Osteoblast (primary cell): ENCODE measurements around the gene ZNF69. TPM values are rescaled to one million over a fixed set of nuclear protein-coding genes. Genes with fewer than 3 reads are reported as not detected.
"Not testable (repeated sequence)": the region's sequence is repeated elsewhere in the genome, so short reads cannot be mapped to it uniquely, and the experiment has no call there.

Source experiments
- DNase-seq: peaks from one replicate; pipeline ENCODE4 v3.0.0; 2011; ENCODE audit warnings: low spot score, mixed read lengths; ENCODE audit not compliant: insufficient read length; ENCODE audit errors: missing footprints
- H2AFZ ChIP-seq: 2 replicates; pipeline ENCODE4 v1.6.0; 2011; ENCODE audit warnings: mild to moderate bottlenecking, low read length
- H3K27ac ChIP-seq: 2 replicates; pipeline ENCODE4 v1.5.1; 2011; ENCODE audit warnings: mild to moderate bottlenecking, low read depth, low read length, moderate library complexity
- H3K27me3 ChIP-seq: 2 replicates; pipeline ENCODE4 v1.6.0; 2012; ENCODE audit warnings: mild to moderate bottlenecking, control low read depth, inconsistent platforms, low read length, moderate library complexity; ENCODE audit not compliant: insufficient read depth
- H3K36me3 ChIP-seq: 2 replicates; pipeline ENCODE4 v1.5.1; 2011; ENCODE audit warnings: mild to moderate bottlenecking, low read length, control low read depth, moderate library complexity; ENCODE audit not compliant: insufficient read depth
- H3K4me1 ChIP-seq: 2 replicates; pipeline ENCODE4 v1.5.1; 2011; ENCODE audit warnings: mild to moderate bottlenecking, low read length, control low read depth, moderate library complexity; ENCODE audit not compliant: insufficient read depth
- H3K4me2 ChIP-seq: 2 replicates; pipeline ENCODE4 v1.6.0; 2011; ENCODE audit warnings: mild to moderate bottlenecking, low read length; ENCODE audit not compliant: insufficient read depth
- H3K4me3 ChIP-seq: fragments of 200-600 bp; sonication (generic); 3 replicates; pipeline ENCODE4 v1.5.1; 2012; ENCODE audit warnings: mild to moderate bottlenecking, low read length, inconsistent platforms; ENCODE audit not compliant: insufficient read depth
- H3K79me2 ChIP-seq: 2 replicates; pipeline ENCODE4 v1.6.0; 2012; ENCODE audit warnings: mild to moderate bottlenecking, low read length, control low read depth, inconsistent platforms; ENCODE audit not compliant: insufficient read depth
- H3K9me3 ChIP-seq: 2 replicates; pipeline ENCODE4 v1.5.1; 2011; ENCODE audit warnings: low read depth, low read length, control low read depth
- H4K20me1 ChIP-seq: 2 replicates; pipeline ENCODE4 v1.6.0; 2012; ENCODE audit warnings: mild to moderate bottlenecking, low read length, control low read depth; ENCODE audit not compliant: insufficient read depth
- CTCF ChIP-seq: IDR thresholded peaks from 2 replicates; pipeline ENCODE4 v1.5.1; 2011; ENCODE audit warnings: mild to moderate bottlenecking, low read depth, low read length, moderate library complexity; ENCODE audit errors: extremely low read depth
- total RNA-seq: library from RNA; depleted of rRNA; stranded (reverse); fragments of >200 nt; gene quantifications from 2 replicates; pipeline ENCODE4 v1.2.3, GENCODE V29; 2012

Gene ZNF69
- total RNA-seq, 1 donor = 14.8 TPM

- no peak overlapping the region for H3K4me3 ChIP-seq
- H3K9me3 ChIP-seq = peaks cover 73% of the 10 kb centered on the region
- TF ChIP-seq CTCF = no peak
- H3K4me2 ChIP-seq = no peak overlapping the region
- no peak overlapping the region for H2AFZ ChIP-seq
- H4K20me1 ChIP-seq = no peaks in the 10 kb centered on the region
- no peak overlapping the region for H3K27ac ChIP-seq
- H3K36me3 ChIP-seq = peaks cover 43% of the 10 kb centered on the region
- peaks cover 26% of the 10 kb centered on the region for H3K79me2 ChIP-seq
- no peaks in the 10 kb centered on the region for H3K27me3 ChIP-seq
- DNase-seq = no peak
- no peaks in the 10 kb centered on the region for H3K4me1 ChIP-seq
Observed at GRCh38 chr19:11948646-11949045, 61.1 kb downstream of the ZNF69 start.

GRCh38 chr19:11949201-11949600 is 61.6 kb downstream of the ZNF69 start:
- Histone ChIP-seq H3K36me3 (peaks cover 43% of the 10 kb centered on the region), H3K4me1 (no peaks in the 10 kb centered on the region), H3K4me2 (no peak overlapping the region), H3K79me2 (peaks cover 21% of the 10 kb centered on the region), H4K20me1 (no peaks in the 10 kb centered on the region), H3K27ac (no peak overlapping the region), H3K9me3 (peaks cover 70% of the 10 kb centered on the region), H2AFZ (no peak overlapping the region), H3K27me3 (no peaks in the 10 kb centered on the region), H3K4me3 (no peak overlapping the region)
- TF ChIP-seq CTCF = no peak
- no peak for DNase-seq

GRCh38 chr19:11949614-11950080 is 62.1 kb downstream of the ZNF69 start:
- H3K79me2 ChIP-seq = peaks cover 17% of the 10 kb centered on the region
- not testable (repeated sequence) for H3K27ac ChIP-seq, H3K27me3 ChIP-seq, H2AFZ ChIP-seq, H3K4me1 ChIP-seq, H3K4me3 ChIP-seq, H4K20me1 ChIP-seq, H3K4me2 ChIP-seq
- H3K9me3 ChIP-seq = peaks cover 67% of the 10 kb centered on the region
- peaks cover 40% of the 10 kb centered on the region for H3K36me3 ChIP-seq
- DNase-seq = peak; percentile 15

GRCh38 chr19:11950312-11950711 is 62.7 kb downstream of the ZNF69 start:
- Histone ChIP-seq H3K4me3 (no peak overlapping the region), H3K79me2 (peaks cover 11% of the 10 kb centered on the region), H3K9me3 (peaks cover 61% of the 10 kb centered on the region), H4K20me1 (no peaks in the 10 kb centered on the region), H3K36me3 (peaks cover 40% of the 10 kb centered on the region), H3K4me2 (no peak overlapping the region), H2AFZ (no peak overlapping the region), H3K4me1 (no peaks in the 10 kb centered on the region), H3K27ac (no peak overlapping the region), H3K27me3 (no peaks in the 10 kb centered on the region)
- no peak for DNase-seq
- no peak for TF ChIP-seq CTCF

Other genes starting within 250 kb of the ZNF69 start
- 6.2 and 9.4 TPM in 2 replicates for gene ZNF823, start 148.8 kb upstream of the ZNF69 start, total RNA-seq
- 11.6 and 13.3 TPM in 2 replicates for gene ZNF441, start 120.8 kb upstream of the ZNF69 start, total RNA-seq
- gene ZNF491, start 89.3 kb upstream of the ZNF69 start, total RNA-seq = 4.3 and 6.2 TPM in 2 replicates
- 10.6 and 11.2 TPM in 2 replicates for gene ZNF440, start 73.5 kb upstream of the ZNF69 start, total RNA-seq
- 8.5 and 8.7 TPM in 2 replicates for gene ZNF439, start 39.1 kb upstream of the ZNF69 start, total RNA-seq
- gene ZNF700, start 37.3 kb downstream of the ZNF69 start, total RNA-seq = 9.4 and 10.6 TPM in 2 replicates
- 2.5 and 2.9 TPM in 2 replicates for gene ZNF763, start 77.3 kb downstream of the ZNF69 start, total RNA-seq
- 4.1 and 5.1 TPM in 2 replicates for gene ZNF433, start 147.9 kb downstream of the ZNF69 start, total RNA-seq
- 0.29 and 0.36 TPM in 2 replicates for gene ZNF878, start 165.2 kb downstream of the ZNF69 start, total RNA-seq
- 10.0 and 10.9 TPM in 2 replicates for gene ZNF844, start 176.9 kb downstream of the ZNF69 start, total RNA-seq